ENCODE measurements around the gene FRMD4A. TPM values are rescaled to one million over a fixed set of nuclear protein-coding genes. Genes with fewer than 3 reads are reported as not detected.

The FRMD4A gene
- total RNA-seq, 4 donors from 2014 or later, result 5.6 to 34.1 (median 19.4) TPM

GRCh38 chr10:13706604-13707003 lies 624.1 kb downstream of the FRMD4A start:
- no peak for DNase-seq
- Histone ChIP-seq H3K9me3 (no peaks in the 10 kb centered on the region), H3K27ac (peak overlapping the region in 1 of 2 donors; percentile 53), H3K27me3 (no peaks in the 10 kb centered on the region), H3K36me3 (no peaks in the 10 kb centered on the region), H3K4me1 (no peaks in the 10 kb centered on the region), H3K4me3 (peak overlapping the region; percentile 14 to 38)
- intact Hi-C loops (cut with DNase I; ENCODE audit: low total_unique reads), result no loop called here
- TF ChIP-seq CTCF (IDR thresholded peaks at IDR 0.05) (no peak), POLR2A (IDR thresholded peaks at IDR 0.05) (no peak)

- H3K27ac ChIP-seq, result no peak overlapping the region
- intact Hi-C loops (cut with DNase I; ENCODE audit: low total_unique reads), result no loop called here
- no peaks in the 10 kb centered on the region for H3K36me3 ChIP-seq
- TF ChIP-seq POLR2A (IDR thresholded peaks at IDR 0.05) (no peak), CTCF (IDR thresholded peaks at IDR 0.05) (no peak)
- H3K27me3 ChIP-seq, result no peaks in the 10 kb centered on the region
- H3K4me3 ChIP-seq, result peak overlapping the region in 1 of 2 donors; percentile 38
- DNase-seq, result no peak
- H3K9me3 ChIP-seq, result no peaks in the 10 kb centered on the region
- no peaks in the 10 kb centered on the region for H3K4me1 ChIP-seq
These were observed 624.5 kb downstream of the FRMD4A start for GRCh38 chr10:13706175-13706574.

- H3K4me3 ChIP-seq, result no peak overlapping the region
- intact Hi-C loops (cut with DNase I; ENCODE audit: low total_unique reads), result no loop called here
- TF ChIP-seq POLR2A (IDR thresholded peaks at IDR 0.05) (no peak), CTCF (IDR thresholded peaks at IDR 0.05) (no peak)
- DNase-seq, result no peak
- no peaks in the 10 kb centered on the region for H3K36me3 ChIP-seq
- no peak overlapping the region for H3K27ac ChIP-seq
- H3K27me3 ChIP-seq, result no peaks in the 10 kb centered on the region
- H3K4me1 ChIP-seq, result no peaks in the 10 kb centered on the region
- no peaks in the 10 kb centered on the region for H3K9me3 ChIP-seq
These were observed 625.1 kb downstream of the FRMD4A start for GRCh38 chr10:13705526-13706174.

- Histone ChIP-seq H3K9me3 (no peaks in the 10 kb centered on the region), H3K27me3 (no peaks in the 10 kb centered on the region), H3K4me1 (no peaks in the 10 kb centered on the region), H3K4me3 (no peak overlapping the region), H3K27ac (no peak overlapping the region), H3K36me3 (no peaks in the 10 kb centered on the region)
- intact Hi-C loops (cut with DNase I; ENCODE audit: low total_unique reads), result no loop called here
- TF ChIP-seq POLR2A (IDR thresholded peaks at IDR 0.05), result no peak
- no peak for TF ChIP-seq CTCF (IDR thresholded peaks at IDR 0.05)
- no peak for DNase-seq
These were observed 625.8 kb downstream of the FRMD4A start for GRCh38 chr10:13704964-13705363.

- H3K4me1 ChIP-seq, result no peaks in the 10 kb centered on the region
- intact Hi-C loops (cut with DNase I; ENCODE audit: low total_unique reads), result no loop called here
These were observed 626.7 kb downstream of the FRMD4A start for GRCh38 chr10:13703997-13704536.

More at GRCh38 chr10:13703997-13704536, 626.7 kb downstream of the FRMD4A start:
- H3K36me3 ChIP-seq, result no peaks in the 10 kb centered on the region
- no peak for TF ChIP-seq CTCF (IDR thresholded peaks at IDR 0.05)
- TF ChIP-seq POLR2A (IDR thresholded peaks at IDR 0.05), result no peak
- H3K27ac ChIP-seq, result no peak overlapping the region
- no peak for DNase-seq
- H3K4me3 ChIP-seq, result no peak overlapping the region
- no peaks in the 10 kb centered on the region for H3K9me3 ChIP-seq
- H3K27me3 ChIP-seq, result no peaks in the 10 kb centered on the region

All from uterus (tissue), 4 donors.